ENCODE measurements around the gene CTDSPL.
A peak's percentile ranks its signal among the peaks of the same experiment; 100 is the strongest.

Gene CTDSPL

GRCh38 chr3:38001456-38002081 lies 139.9 kb downstream of the CTDSPL start:
- DNase-seq (ENCODE audit: insufficient read length, low spot score): no peak
- no peak for FAIRE-seq
- TF ChIP-seq, protein P1, sequence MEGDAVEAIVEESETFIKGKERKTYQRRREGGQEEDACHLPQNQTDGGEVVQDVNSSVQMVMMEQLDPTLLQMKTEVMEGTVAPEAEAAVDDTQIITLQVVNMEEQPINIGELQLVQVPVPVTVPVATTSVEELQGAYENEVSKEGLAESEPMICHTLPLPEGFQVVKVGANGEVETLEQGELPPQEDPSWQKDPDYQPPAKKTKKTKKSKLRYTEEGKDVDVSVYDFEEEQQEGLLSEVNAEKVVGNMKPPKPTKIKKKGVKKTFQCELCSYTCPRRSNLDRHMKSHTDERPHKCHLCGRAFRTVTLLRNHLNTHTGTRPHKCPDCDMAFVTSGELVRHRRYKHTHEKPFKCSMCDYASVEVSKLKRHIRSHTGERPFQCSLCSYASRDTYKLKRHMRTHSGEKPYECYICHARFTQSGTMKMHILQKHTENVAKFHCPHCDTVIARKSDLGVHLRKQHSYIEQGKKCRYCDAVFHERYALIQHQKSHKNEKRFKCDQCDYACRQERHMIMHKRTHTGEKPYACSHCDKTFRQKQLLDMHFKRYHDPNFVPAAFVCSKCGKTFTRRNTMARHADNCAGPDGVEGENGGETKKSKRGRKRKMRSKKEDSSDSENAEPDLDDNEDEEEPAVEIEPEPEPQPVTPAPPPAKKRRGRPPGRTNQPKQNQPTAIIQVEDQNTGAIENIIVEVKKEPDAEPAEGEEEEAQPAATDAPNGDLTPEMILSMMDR (IDR thresholded peaks at IDR 0.05; ENCODE audit: insufficient read depth, missing control alignments): peak; percentile 1

- DNase-seq (ENCODE audit: insufficient read length, low spot score) (no peak), FAIRE-seq (no peak)
- TF ChIP-seq, protein P1 (IDR thresholded peaks at IDR 0.05; ENCODE audit: insufficient read depth, missing control alignments): no peak
Measured at GRCh38 chr3:38002291-38002876, 140.7 kb downstream of the CTDSPL start.

GRCh38 chr3:38002940-38003339 lies 141.3 kb downstream of the CTDSPL start:
- TF ChIP-seq, protein P1 (IDR thresholded peaks at IDR 0.05; ENCODE audit: insufficient read depth, missing control alignments): no peak
- no peak for FAIRE-seq

DNA sequence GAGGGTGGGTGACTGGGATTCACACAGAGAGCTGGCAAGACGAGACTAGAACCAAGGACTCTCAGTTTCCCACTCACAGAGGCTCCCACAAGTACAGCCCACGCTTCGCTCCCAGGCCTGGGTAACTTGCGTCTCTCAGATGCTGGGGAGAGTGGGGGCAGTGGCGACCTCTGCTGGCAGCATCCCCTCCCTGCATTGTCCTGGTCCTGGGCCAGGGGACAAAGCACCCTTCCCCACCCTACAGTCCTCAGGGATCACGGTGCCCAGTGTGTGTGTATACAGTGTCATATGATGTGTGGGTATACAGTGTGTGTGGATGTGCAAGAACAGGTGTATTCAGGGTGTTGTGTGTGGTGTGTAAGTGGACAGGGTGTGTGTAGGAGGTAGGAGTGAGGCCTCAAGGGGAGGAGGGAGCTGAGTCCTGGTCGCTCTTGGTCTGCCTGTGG lies 141.7 kb downstream of the CTDSPL start:
- no peak for FAIRE-seq

More at GRCh38 chr3:38002940-38003339, 141.3 kb downstream of the CTDSPL start:
- no peak for DNase-seq (ENCODE audit: insufficient read length, low spot score)

DNA sequence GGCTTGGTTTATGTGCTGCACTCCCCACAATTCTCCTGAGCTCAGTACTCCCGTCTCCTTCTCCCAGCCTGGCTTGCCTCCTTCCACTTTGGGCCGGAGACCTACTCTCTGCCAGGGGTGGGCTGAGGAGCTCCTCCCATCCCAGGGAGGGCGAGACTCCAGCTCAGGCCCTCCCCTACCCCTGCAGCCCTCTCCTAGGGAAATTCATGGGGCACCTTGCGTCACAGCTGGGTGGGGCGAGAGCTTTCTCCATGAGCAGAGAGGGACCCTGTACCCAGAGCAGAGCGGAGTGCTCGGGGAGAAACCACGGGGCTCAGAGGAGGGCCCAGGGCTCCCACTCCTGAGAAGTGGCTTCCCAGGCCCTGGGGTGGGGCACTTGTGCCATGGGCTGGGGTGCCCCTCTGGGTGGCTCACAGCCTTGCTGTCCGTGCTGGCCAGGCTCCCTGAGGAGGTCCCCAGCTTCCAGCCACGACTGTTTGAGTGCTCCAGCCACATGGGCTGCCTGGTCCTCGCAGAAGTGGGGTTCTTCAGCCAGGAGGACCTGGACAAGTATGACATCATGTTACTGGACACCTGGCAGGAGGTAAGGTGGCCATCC lies 142.2 kb downstream of the CTDSPL start:
- TF ChIP-seq, protein P1 (IDR thresholded peaks at IDR 0.05; ENCODE audit: insufficient read depth, missing control alignments): no peak
- no peak for FAIRE-seq

More for the DNA sequence above, 141.7 kb downstream of the CTDSPL start:
- TF ChIP-seq, protein P1 (IDR thresholded peaks at IDR 0.05; ENCODE audit: insufficient read depth, missing control alignments): peak; percentile 73
- peak; percentile 68 for DNase-seq (ENCODE audit: insufficient read length, low spot score)

DNA sequence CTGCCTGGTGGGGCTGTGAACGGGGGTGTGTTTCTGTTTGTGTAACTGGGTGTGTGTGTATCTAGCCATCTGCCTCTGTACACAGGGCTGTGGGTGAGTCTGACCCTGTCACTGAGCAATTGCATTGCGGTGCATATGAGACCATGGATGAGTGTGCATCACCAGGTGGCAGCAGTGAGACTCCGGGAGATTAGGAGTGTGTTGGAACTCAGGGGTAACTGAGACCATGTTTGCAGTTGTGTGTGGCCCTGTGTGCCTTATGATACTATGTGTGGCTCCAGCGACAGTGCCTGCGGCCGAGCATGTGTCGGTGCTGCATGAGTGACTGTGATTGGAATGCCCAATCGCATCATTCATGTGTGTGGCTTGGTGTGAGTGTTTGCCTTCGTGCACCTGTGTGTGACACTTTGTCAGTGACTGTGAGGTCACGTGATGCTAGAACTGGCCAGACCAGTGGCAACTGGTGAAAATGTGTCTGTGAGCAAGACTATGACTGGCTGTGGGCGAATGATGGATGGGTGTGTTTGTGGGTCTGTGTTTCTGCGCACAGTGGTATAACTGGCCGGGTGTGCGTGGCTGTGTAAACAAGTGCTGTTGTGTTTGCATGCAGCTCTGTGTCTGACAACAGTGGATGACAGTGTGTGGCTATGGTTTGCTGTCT lies 142.9 kb downstream of the CTDSPL start:
- DNase-seq (ENCODE audit: insufficient read length, low spot score) (peak; percentile 48), FAIRE-seq (no peak)
- TF ChIP-seq, protein P1 (IDR thresholded peaks at IDR 0.05; ENCODE audit: insufficient read depth, missing control alignments): peak; percentile 76

More for the DNA sequence above, 142.2 kb downstream of the CTDSPL start:
- DNase-seq (ENCODE audit: insufficient read length, low spot score): no peak
